Measurements from ENCODE around the gene PTPRG.

Gene PTPRG

DNA sequence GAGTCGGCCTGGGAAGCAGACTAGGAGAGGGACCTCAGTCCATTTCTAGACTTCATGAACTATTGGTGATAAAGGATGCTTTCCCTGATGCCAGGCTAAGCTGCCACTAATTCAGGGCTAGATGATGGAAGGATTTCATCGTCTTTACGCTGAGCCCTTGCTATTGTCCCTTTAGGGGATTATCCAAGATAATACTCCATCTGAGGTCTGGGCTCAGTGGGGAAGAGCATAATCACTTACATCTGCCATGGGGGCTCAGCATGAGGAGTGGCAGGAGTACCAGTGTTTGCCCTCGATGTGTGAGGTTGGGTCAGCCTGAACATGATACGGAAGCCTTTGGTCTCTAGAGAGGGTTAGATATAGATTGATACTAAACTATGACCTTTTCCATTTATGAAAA, 47.3 kb downstream of the PTPRG start:
- ChIA-PET POLR2A (ENCODE audit: low non-redundant PET) (no interaction called here), CTCF (interaction anchor here (0.6 kb wide), 1 partner anchor 159 kb away, joined by 3 read pairs; no protein-coding TSS in a partner anchor)
- no peak overlapping the region for H3K27ac ChIP-seq
- no peak for DNase-seq (ENCODE audit: low spot score)
- TF ChIP-seq, protein P1, sequence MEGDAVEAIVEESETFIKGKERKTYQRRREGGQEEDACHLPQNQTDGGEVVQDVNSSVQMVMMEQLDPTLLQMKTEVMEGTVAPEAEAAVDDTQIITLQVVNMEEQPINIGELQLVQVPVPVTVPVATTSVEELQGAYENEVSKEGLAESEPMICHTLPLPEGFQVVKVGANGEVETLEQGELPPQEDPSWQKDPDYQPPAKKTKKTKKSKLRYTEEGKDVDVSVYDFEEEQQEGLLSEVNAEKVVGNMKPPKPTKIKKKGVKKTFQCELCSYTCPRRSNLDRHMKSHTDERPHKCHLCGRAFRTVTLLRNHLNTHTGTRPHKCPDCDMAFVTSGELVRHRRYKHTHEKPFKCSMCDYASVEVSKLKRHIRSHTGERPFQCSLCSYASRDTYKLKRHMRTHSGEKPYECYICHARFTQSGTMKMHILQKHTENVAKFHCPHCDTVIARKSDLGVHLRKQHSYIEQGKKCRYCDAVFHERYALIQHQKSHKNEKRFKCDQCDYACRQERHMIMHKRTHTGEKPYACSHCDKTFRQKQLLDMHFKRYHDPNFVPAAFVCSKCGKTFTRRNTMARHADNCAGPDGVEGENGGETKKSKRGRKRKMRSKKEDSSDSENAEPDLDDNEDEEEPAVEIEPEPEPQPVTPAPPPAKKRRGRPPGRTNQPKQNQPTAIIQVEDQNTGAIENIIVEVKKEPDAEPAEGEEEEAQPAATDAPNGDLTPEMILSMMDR (conservative IDR thresholded peaks at IDR 0.05; ENCODE audit: low read depth): no peak

DNA sequence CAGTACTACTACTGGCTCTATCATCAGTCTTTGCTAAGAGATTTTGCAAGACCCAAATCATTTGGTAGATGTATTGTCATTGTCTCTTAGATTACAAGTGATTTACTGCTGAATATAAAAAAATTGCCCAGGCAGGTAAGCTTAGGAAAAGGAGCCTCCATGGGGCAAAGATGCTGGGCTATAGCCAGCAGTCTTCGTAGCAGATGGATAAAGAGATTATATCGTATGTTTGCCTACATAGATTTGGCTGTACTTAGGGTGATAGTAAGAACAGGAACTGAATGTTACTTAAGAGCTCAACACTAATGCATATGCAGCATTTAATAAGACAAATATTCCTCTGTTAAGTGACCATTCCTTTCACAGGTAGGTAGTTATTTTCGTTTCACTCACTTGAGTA, 48.9 kb downstream of the PTPRG start:
- ChIA-PET CTCF (no interaction called here), POLR2A (ENCODE audit: low non-redundant PET) (no interaction called here)
- no peak overlapping the region for H3K27ac ChIP-seq

DNA sequence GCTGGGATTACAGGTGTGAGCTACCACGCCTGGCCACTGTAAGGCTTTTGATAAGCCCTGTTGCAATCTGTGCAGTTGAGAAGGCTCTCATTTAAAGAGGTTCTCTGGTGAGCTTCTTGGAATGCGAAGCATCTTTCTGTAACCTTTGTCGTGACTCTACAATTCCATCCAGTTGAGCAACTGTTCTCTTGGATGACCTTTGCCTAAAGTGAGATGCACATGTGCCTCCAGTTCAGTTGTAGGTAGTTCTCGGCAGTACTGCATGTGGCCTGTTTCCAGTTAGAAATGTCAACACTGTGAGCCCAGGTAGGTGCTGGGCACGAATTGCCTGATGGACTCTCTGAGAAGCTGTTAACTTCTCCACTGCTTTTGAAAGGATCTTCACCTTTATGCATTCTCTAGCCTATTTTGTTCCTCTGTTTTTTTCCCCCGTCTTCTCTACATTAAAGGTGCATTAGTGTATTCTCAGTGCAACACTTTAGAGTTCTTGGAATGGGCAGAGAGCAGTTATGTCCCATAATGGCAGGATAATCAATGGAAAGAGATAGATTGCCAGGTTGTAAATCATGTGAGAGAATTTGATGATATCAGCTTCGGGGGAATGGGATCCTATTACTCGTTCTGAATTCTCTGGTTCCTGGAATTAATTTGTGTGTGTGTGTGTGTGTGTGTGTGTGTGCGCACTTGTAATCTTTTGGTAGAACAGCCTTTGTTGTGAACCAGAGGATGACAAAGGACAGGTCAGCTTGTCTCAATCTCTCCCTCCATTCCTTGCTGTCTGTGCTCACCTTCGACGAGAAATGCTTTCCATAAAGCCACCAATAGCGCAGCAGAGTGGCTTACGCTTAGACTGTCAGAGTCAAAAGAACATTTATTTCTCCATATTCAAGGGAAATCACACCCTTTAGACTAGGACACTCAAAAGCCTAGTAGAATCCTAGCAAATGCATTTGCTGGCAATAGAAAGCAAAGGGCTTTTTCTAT, 51.1 kb downstream of the PTPRG start:
- TF ChIP-seq, protein P1 (conservative IDR thresholded peaks at IDR 0.05; ENCODE audit: low read depth): no peak
- CTCF ChIA-PET: no interaction called here
- POLR2A ChIA-PET (ENCODE audit: low non-redundant PET): no interaction called here
- H3K27ac ChIP-seq: no peak overlapping the region
- no peak for DNase-seq (ENCODE audit: low spot score)

More for the DNA sequence above, 48.9 kb downstream of the PTPRG start:
- DNase-seq (ENCODE audit: low spot score): no peak
- TF ChIP-seq, protein P1 (conservative IDR thresholded peaks at IDR 0.05; ENCODE audit: low read depth): no peak

DNA sequence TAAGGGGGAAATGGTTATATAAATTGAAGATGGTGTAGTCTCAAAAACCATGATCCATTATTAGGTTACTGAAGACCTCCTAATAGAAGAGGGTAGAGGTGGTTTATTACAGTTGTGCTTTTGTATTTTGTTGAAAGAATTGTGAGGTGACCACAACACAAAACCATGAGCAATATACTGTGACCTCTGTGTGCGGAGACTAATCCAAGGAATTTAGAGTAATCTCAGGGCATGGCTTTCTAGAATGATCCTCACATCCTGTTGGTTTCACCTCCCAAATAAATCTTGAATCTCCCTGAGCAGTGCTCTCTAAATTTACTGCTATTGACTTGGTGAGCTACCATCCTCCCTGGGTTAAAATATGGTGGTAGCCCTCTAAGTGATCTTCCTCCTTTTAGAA, 52.3 kb downstream of the PTPRG start:
- ChIA-PET CTCF (no interaction called here), POLR2A (ENCODE audit: low non-redundant PET) (no interaction called here)
- DNase-seq (ENCODE audit: low spot score): no peak
- no peak overlapping the region for H3K27ac ChIP-seq
- TF ChIP-seq, protein P1 (conservative IDR thresholded peaks at IDR 0.05; ENCODE audit: low read depth): no peak

DNA sequence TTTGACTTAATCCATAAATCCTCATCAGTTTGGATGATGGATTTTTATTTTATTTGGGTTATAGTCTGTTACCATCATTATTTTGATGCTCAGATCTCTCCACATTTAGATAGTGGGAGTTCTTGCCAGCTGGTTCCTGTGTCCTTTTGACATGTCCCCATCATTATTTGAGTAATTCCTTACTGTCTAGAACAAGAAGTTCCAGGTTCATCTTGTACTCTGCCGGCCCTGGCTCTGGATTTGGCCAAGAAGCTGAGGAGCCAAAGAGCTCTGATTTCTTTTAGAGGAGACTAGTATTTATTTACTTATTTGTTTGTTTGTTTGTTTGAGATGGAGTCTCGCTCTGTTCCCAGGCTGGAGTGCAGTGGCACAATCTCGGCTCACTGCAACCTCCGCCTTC, 54.3 kb downstream of the PTPRG start:
- TF ChIP-seq, protein P1 (conservative IDR thresholded peaks at IDR 0.05; ENCODE audit: low read depth): no peak
- ChIA-PET CTCF (interaction anchor here (0.6 kb wide), 1 partner anchor 46 kb away, joined by 3 read pairs; no protein-coding TSS in a partner anchor), POLR2A (ENCODE audit: low non-redundant PET) (no interaction called here)
- H3K27ac ChIP-seq: no peak overlapping the region
- no peak for DNase-seq (ENCODE audit: low spot score)

DNA sequence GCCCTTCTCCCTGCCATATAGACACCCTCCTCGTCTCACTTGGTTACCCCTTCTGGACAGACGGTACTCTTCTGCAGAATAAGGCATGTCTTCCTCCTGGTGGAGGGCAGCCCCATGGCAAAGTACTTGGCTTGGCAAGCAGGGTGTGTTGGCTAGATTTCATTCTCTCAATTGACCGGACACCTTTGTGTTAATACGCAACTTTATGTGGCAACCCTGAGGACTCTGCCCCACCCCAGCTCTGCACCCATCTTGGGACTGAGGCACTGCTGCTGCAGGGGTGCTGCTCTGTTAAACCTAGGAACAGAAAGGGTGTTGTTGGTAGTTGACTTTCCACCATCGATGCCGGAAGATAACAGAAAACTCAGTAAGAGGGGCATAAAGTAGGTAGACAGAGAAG, 55.2 kb downstream of the PTPRG start:
- ChIA-PET POLR2A (ENCODE audit: low non-redundant PET) (no interaction called here), CTCF (no interaction called here)
- TF ChIP-seq, protein P1 (conservative IDR thresholded peaks at IDR 0.05; ENCODE audit: low read depth): no peak

More for the DNA sequence above, 55.2 kb downstream of the PTPRG start:
- no peak for DNase-seq (ENCODE audit: low spot score)
- H3K27ac ChIP-seq: no peak overlapping the region

Data from RWPE1 (cell line).